HTERT RPE-1 (cell line): ENCODE data around the gene IGFALS.

Experiments used
- in situ Hi-C: fragments of 300-500 bp; cut with MboI; formaldehyde crosslinking; loops from 4 replicates; pipeline ENCODE4 v1.14.3; 2020; ENCODE audit warnings: low sequenced_read_pairs

IGFALS gene

GRCh38 chr16:1793578-1794220 is at the start of gene IGFALS:
IGFALS (minus strand) TSS chr16:1793705; CDS start chr16:1793652, 53 bp downstream.
- in situ Hi-C loops: no loop called here

DNA sequence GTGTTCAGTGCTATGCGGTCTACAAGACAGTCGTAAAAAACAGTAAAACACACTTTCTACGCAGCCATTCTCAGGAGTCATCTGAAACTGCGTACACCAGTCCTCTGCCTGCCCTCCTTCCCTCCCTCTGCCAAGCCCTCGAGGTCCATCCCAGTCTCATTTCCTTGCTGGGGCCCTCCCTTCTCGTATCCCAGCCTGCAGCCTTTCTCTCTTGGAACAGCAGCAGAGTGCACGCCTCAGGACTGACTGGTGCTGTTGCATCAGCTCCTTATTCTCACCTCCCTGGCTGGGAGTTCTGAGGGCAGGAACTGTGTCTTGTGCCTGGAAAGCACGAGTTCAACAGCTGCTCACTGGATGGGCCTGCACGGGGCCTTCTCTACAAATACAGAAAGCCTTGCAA is 46.0 kb upstream of the IGFALS start:
- in situ Hi-C loops: no loop called here

- in situ Hi-C loops: no loop called here
These were observed 40.6 kb upstream of the IGFALS start for GRCh38 chr16:1834096-1834495.

DNA sequence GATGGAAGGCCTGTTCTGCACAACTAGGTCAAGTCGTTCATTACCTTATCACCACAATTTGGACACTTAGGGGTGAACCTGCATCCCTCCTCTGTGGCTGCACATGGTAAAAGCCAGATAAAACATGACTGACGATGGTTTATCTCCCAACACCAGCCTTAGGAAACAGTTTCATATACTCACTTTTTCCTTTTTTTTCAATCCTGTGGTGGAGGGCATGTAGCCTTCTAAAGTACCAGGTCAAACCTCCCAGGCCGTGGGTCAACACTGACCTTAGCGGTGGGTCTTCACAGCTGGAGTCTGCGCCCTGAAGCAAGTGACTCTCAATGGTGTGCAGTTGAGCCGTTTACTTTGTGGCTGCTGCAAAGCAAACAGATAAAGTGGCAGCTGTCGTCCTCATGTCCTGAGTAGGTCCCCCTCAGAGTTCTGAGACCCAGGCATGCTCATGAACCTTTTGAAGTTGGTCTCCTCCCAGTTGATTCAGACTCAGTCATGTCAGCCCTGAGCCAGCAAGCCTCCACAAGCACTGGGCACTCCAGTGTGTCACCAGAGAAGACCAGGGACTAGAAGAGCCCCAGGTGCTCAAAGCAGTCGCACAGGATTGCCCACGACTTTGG is 39.4 kb upstream of the IGFALS start:
- in situ Hi-C loops: no loop called here

DNA sequence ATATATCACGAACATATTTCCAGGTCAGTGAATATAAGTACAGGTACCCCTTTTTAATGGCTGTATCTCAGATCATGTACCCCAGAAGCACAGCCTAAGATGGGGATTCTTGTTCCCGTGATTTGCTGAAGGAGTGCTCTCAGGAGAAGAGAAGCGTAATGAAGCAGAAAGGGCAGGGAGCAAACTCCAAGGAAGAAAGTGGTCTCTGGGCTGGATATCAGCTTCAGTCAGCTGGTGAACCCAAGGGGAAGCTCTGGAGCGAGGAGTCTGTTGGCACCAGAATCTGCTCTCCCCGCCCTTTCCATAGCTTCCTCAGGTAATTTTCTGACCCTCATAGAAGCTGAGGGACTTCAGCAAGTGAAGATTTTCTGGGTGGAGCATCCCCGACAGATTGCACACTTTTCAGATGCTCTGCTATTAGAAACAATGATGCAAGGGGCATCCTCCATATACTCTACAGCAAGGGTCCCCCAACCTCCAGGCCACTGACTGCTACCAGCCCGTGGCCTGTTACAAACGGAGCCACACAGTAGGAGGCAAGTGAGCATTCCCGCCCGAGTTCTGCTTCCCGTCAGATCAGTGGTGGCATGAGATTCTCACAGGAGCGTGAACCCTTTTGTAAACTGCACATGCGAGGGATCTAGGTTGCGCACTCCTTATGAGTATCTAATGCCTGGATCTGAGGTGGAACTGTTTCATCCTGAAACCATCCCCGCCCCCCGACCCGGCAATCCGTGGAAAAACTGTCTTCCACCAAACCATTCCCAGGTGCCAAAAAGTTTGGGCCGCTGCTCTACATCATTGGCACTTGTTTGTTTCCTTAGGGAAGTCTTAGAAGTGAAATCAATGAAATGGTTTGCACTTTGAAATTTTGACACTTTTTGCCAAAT is 37.9 kb upstream of the IGFALS start:
- in situ Hi-C loops: no loop called here

DNA sequence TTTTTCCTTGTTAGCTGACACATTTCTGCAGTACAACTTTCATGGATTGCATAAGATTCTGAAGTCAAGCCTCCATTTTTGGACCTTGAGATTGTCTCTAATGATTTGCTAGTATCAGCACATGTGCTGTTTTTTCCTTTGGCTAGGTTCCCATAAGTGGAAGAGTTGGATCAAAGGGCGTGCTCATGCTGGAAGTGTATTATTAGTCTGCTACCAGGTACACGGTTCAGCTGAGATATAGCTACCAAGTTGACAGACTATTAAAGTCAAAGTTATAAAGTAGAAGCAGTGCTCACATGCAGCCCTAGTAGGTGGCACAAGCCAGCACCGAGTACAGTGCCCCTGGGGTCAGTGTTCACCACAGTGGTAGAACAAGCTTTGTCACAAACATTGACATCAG is 36.7 kb upstream of the IGFALS start:
- in situ Hi-C loops: no loop called here

GRCh38 chr16:1828645-1829410 is 35.3 kb upstream of the IGFALS start:
- in situ Hi-C loops: no loop called here

- in situ Hi-C loops: no loop called here
These were observed 33.4 kb upstream of the IGFALS start, which contains the start of the genes FAHD1 and HAGH for GRCh38 chr16:1826691-1827573. FAHD1 (plus strand) TSS chr16:1827206; CDS start chr16:1827239, 33 bp downstream. HAGH (minus strand) TSS chr16:1826825; CDS start chr16:1826787, 38 bp downstream.

GRCh38 chr16:1825864-1826690 is 32.6 kb upstream of the IGFALS start:
- in situ Hi-C loops: no loop called here

- in situ Hi-C loops: no loop called here
These were observed 31.9 kb upstream of the IGFALS start for GRCh38 chr16:1825381-1825863.

DNA sequence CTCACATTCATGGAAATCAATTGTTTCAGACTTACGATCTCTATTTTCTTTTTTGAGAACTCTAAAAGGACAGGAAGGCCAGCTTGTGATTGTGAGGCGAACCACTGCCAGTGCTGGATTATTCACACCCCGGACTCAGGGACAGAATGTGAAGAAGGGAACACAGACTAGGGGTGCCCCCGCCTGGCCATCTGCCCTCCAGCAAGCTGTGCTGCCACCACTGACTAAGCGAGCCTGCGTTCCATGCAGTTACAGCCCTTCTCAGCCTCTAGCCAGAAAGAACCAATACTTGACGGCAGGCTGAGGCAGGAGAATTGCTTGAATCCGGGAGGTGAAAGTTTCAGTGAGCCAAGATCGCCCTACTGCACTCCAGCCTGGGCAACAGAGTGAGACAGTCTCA is 30.3 kb upstream of the IGFALS start:
- in situ Hi-C loops: no loop called here

DNA sequence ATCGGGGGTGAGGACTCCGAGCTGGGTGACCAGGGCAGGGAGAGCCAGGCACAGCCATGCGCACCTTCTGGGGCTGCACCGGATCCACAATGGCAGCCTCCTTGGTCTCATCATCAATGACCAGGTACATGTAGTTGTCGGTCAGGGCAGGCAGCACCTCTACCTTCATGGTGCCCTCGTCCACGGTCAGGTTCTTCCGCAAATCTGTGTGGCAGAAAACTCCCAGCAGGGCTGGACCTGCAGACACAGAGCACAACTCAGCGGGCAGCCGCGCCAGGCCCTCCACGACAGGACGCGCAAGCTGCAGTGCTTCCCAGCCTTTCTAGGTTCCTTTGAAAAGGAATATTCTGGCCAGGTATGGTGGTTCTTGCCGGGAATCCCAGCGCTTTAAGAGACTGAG is 29.3 kb upstream of the IGFALS start:
- in situ Hi-C loops: no loop called here

DNA sequence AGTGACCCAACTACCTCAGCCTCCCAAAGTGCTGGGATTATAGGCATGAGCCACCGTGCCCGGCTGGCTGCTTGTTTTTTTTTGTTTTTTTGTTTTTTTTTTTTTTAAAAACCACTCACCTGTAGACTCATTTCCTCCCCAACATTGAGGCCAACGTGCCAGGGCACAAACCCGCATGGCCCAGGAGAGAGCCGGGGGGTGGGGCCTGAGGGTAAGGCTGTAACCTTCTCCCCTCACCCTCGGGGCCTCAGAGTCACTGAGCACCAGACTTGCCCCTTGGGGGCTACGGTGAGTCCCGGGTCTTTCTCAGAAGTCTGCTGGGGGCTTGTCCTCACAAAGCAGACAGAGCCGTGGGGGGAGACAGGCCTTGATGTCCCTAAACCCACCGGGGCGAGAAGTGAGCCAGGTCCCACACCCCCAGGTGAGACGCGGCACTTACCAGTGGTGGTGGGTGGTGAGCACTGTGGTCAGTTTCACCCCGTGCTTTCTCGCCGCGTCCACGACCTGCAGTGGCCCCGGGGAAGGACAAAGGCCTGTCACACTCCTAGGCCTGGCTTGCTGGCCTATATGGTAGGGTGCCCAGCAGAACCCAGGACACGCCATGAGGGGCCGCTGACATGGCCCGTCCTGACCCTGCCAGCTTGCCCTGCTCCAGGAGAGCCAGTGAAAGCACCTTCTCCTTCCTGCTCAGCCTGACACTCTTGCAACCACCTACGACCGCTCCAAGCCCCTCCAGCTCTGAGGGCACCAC is 28.5 kb upstream of the IGFALS start:
- in situ Hi-C loops: no loop called here

DNA sequence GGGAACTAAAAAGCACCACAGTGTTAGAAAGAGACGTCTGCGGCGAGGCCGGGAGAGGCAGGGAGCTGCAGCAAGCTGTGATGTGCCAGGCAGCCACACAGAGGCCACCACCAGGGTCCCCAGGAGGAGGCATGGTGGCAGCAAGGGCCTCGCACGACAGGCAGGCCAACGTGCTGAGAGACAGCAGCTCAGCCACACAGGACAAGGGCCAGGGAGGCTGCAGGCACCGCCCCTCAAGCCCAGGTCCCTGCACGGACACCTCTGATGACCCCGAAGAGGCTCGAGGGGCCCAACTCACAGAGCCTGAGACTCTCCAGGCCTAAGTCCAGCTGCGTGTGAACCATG is 27.4 kb upstream of the IGFALS start:
- in situ Hi-C loops: no loop called here

DNA sequence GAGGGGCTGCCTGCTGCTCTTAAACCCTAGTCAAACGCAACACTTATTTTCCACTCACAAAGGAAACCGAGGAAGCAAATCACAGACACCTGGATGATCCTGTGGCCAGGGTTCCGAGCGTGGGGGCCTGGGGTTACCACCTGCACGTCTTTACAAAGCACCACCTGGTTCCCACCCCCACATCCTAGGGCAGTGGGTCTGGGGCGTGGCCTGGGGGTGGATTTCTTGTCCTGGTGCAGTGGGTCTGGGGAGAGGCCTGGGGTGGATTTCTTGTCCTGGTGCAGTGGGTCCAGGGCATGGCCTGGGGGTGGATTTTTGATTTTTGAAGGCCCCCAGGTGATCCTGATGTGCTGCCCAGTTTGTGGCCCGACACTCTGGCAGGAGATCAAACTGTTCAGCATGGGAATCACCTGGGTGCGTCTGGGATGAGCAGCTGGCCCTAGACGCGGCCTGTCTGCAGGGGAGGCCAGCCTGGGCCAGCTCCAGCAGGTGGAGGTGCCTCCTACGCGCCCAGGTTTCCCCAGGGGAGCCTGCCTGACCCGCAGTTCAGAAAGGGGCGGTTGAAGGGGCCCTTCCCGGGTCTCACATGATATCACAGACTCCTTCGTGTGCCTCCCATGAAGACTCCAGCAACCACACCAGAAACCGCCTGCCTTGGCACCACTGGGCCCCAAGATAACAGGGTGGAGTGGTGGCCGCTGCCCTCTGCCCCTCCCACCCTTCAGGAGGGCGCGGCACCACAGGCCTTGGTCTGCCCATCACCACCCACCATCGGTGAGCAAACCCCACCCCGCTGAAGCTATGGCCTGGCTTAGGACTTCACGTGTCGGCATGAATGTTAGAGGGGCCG is 26.8 kb upstream of the IGFALS start:
- in situ Hi-C loops: no loop called here

DNA sequence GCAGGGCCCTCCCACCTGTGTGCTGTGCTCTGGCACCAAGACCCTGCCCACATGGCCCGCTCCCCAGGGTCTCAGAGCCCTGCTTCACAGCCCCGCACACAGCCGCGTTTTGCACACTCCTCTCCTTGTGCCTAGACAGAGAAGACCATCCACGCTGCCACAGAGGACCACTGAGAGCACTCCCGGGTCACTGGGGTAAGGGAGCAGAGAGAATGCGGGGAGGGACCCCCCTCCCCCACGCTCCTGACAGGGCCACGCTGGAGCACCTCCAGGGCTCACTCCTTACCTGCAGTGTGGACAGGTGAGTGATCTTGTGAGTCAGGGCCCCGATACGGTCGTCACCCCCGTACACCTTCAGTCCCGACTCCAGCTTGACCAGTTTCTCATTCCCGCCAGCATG is 26.1 kb upstream of the IGFALS start:
- in situ Hi-C loops: no loop called here

- in situ Hi-C loops: no loop called here
These were observed 25.5 kb upstream of the IGFALS start for GRCh38 chr16:1818873-1819525.
